Ishikawa (cell line): ENCODE measurements around the gene BICC1.

Source experiments
- MAX ChIP-seq: IDR thresholded peaks from 2 replicates; pipeline ENCODE4 v1.6.1; 2012
- NFIC ChIP-seq: IDR thresholded peaks from 2 replicates; pipeline ENCODE4 v1.6.1; 2012
- RAD21 ChIP-seq: IDR thresholded peaks from 2 replicates; pipeline ENCODE4 v1.6.1; 2012; ENCODE audit warnings: low read depth
- ZBTB7A ChIP-seq: IDR thresholded peaks from 2 replicates; pipeline ENCODE4 v1.6.1; 2012; ENCODE audit warnings: low read depth

- TF ChIP-seq ZBTB7A (no peak), NFIC (no peak), RAD21 (no peak), MAX (no peak)
Observed at GRCh38 chr10:58544135-58544534, 31.5 kb downstream of the BICC1 start.
